Stimulated activated CD4-positive, alpha-beta T cell treated with anti-CD3 and anti-CD28 coated beads, Interleukin-12 subunit alpha, Interleukin-12 subunit beta, amount 100 ng/mL, for 48 hours (primary cell): ENCODE measurements around the gene DSC1.

Experiments used
- DNase-seq, 3 donors: peaks; one replicate each; pipeline ENCODE4 v3.0.0-alpha.2; 2020; ENCODE audit warnings: low read depth in 2 of 3, low spot score in 1 of 3

The DSC1 gene

GRCh38 chr18:31104444-31104843 lies 58.2 kb downstream of the DSC1 start:
- no peak for DNase-seq

- no peak for DNase-seq
These were observed 59.2 kb downstream of the DSC1 start for GRCh38 chr18:31103423-31103822.

DNA sequence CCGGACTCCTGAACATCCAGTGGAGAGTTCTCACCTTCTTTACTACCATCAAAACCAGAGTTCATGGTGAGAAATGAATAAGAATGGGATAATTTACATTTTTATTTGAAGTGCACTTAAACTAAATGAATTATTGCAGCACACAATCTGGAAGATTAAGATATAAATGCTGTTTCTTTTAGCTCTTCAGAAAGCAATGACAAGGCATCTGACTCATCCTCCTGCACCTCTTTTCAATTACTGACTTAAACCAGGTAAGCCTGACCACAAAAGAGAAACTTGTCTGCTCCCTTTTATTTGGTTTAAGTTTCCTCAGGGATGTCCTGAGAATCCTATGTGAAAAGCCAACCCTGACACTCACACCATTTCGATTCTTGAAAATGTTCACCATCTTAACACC lies 59.7 kb downstream of the DSC1 start:
- no peak for DNase-seq

- no peak for DNase-seq
These were observed 60.5 kb downstream of the DSC1 start, which contains the start of gene DSC2 for GRCh38 chr18:31102025-31102684. Gene DSC2, minus strand, starts transcription at chr18:31102421. Its CDS starts 450 bp downstream, at chr18:31101971.

- DNase-seq = no peak
These were observed 61.3 kb downstream of the DSC1 start for GRCh38 chr18:31101183-31102024.

- DNase-seq = no peak
These were observed 62.0 kb downstream of the DSC1 start for GRCh38 chr18:31100436-31101182.

DNA sequence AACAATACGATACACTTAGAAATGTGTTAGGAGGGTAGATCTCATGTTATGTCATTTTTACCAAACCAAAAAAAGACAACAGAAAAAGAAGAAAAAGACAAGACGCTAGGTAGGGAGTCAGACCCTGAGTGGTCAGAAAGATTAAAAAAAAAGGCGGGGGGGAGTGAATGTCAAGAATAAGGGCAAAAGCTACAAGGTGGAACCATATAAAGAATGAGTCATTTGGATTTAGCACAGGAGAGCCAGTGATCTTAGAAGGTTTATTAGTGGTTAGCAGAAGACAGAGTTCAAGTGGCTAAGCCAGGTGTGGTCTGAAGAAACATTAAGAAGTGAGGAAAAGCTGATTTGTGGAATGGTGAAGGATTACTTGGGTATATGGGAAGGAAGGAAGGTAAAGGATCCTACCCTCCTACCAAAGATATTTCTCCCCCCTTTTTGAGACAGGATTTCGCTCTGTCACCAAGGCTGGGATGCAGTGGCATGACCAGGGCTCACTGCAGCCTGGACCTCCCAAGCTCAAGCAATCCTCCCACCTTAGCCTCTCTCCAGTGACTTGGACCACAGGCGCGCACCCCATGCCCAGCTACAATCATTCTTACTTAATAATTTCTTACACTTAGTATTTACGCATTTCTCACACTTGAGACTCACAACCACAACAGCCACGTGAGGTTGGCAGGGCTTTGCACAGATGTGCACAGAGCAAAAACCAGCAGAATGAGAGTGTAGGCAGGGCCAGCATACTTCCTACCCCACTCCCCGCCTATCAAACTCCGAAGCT lies 63.0 kb downstream of the DSC1 start:
- no peak for DNase-seq

GRCh38 chr18:31098878-31099277 lies 63.8 kb downstream of the DSC1 start:
- no peak for DNase-seq

DNA sequence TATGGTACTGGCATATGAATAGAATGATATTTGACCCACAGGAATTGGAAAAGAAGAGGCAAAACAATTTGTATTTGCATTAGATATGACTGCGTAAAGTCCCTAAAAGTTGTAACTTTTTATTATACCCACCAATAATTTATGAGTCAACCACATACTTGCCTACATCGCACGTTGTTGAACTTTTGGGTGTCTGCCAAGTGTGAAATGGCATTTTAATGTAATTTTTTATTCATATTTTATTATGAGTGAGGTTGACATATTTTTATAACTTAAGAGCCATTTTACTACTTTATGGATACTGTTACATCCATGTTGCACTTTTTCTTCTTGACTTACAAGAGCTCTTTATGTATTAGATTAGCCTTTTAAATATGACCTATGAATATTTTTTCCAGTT lies 65.0 kb downstream of the DSC1 start:
- DNase-seq = no peak

- no peak for DNase-seq
These were observed 68.8 kb downstream of the DSC1 start for GRCh38 chr18:31093880-31094279.

GRCh38 chr18:31093294-31093693 lies 69.4 kb downstream of the DSC1 start:
- DNase-seq = no peak

- DNase-seq = no peak
These were observed 71.3 kb downstream of the DSC1 start for GRCh38 chr18:31091350-31091749.

- DNase-seq = no peak
These were observed 74.1 kb downstream of the DSC1 start for GRCh38 chr18:31088532-31088931.

- DNase-seq = no peak
These were observed 82.7 kb downstream of the DSC1 start for GRCh38 chr18:31079973-31080372.
